HG02678 (cell line): Measurements from ENCODE around the gene KHK.

Experiments
- ATAC-seq: cut with Tn5 transposase; IDR thresholded peaks from one replicate; pipeline ENCODE4 v1.9.1; 2021; ENCODE audit warnings: mild to moderate bottlenecking, moderate library complexity; ENCODE audit not compliant: unreplicated experiment

The KHK gene

DNA sequence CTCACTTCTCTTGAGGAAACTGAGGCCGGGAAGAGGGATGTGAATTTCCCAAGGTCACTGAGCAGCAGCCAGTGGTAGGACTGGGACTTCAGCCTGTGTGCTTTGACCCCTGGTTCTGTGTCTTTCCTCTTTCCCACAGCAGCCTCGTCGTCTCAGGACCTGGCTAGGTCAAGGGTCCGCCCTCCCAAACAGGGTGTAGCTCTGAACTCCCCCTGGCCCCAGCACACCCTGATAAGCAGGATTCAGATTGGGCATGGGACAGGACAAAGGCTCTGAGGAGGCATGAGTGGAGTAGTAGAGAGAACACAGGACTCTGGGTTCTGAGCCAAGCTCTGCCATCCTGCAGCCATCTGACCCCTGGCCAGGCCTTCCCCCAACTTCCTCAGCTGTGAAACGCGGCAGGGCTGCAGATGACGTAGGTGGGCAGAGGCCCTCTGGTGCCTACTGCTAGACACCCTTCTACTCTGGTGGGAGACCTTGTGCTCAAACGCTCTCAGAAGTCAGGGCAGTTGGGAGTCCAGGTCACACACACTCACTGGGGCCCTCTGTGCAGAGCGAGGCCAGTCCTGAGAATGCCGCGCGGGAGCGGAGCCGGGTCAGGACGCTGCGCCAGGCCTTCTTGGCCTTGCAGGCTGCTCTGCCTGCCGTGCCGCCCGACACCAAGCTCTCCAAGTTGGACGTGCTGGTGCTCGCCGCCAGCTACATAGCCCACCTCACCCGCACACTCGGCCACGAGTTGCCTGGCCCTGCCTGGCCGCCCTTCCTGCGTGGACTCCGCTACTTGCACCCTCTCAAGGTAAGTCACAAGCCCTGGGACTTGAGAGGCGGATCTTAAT is 63.2 kb downstream of the KHK start:
- no peak for ATAC-seq
